Hematopoietic multipotent progenitor cell treated with erythropoietin and hydrocortisone succinate and interleukin-3 and kit ligand, for 17 days (in vitro differentiated cells): ENCODE measurements around the gene SHROOM3.

Source experiments
- DNase-seq: peaks from one replicate; pipeline ENCODE4 v3.0.0-alpha.2; 2015; ENCODE audit warnings: low spot score

The SHROOM3 gene

GRCh38 chr4:76751612-76752343 lies 316.7 kb downstream of the SHROOM3 start:
- DNase-seq, result no peak

GRCh38 chr4:76752861-76753501 lies 318.0 kb downstream of the SHROOM3 start:
- no peak for DNase-seq

- DNase-seq, result no peak
Measured at GRCh38 chr4:76753814-76754213, 318.8 kb downstream of the SHROOM3 start.

- no peak for DNase-seq
Measured at GRCh38 chr4:76754439-76754838, 319.4 kb downstream of the SHROOM3 start.

- DNase-seq, result no peak
Measured at GRCh38 chr4:76755756-76756155, 320.7 kb downstream of the SHROOM3 start.

GRCh38 chr4:76756416-76756815 lies 321.4 kb downstream of the SHROOM3 start:
- no peak for DNase-seq

GRCh38 chr4:76757418-76757939 lies 322.4 kb downstream of the SHROOM3 start:
- no peak for DNase-seq

- DNase-seq, result no peak
Measured at GRCh38 chr4:76758290-76758882, 323.4 kb downstream of the SHROOM3 start.

GRCh38 chr4:76758996-76759395 lies 324.0 kb downstream of the SHROOM3 start:
- DNase-seq, result no peak

- DNase-seq, result no peak
Measured at GRCh38 chr4:76760193-76760592, 325.2 kb downstream of the SHROOM3 start.

- no peak for DNase-seq
Measured at GRCh38 chr4:76762137-76763130, 327.4 kb downstream of the SHROOM3 start.

- DNase-seq, result no peak
Measured at GRCh38 chr4:76764251-76764650, 329.2 kb downstream of the SHROOM3 start.

- DNase-seq, result no peak
Measured at GRCh38 chr4:76765473-76766183, 330.6 kb downstream of the SHROOM3 start.

- DNase-seq, result no peak
Measured at GRCh38 chr4:76767983-76768382, 333.0 kb downstream of the SHROOM3 start.

GRCh38 chr4:76772498-76773106 lies 337.6 kb downstream of the SHROOM3 start:
- DNase-seq, result no peak

- no peak for DNase-seq
Measured at GRCh38 chr4:76773766-76774165, 338.7 kb downstream of the SHROOM3 start.

GRCh38 chr4:76779740-76780459 lies 344.9 kb downstream of the SHROOM3 start:
- DNase-seq, result no peak

- DNase-seq, result no peak
Measured at GRCh38 chr4:76780781-76781697, 346.0 kb downstream of the SHROOM3 start.
